Suprapubic skin (tissue), 4 donors: ENCODE measurements around the gene MOB1B. TPM values are rescaled to one million over a fixed set of nuclear protein-coding genes. Genes with fewer than 3 reads are reported as not detected.

Experiments
- DNase-seq, 2 donors: peaks; one replicate each; pipeline ENCODE4 v3.0.0-alpha.2; 2019; ENCODE audit warnings: low spot score in 2 of 2
- H3K27ac ChIP-seq: fragments of 200-600 bp; sonication (generic); one replicate; pipeline ENCODE4 v1.5.1; 2019
- H3K27me3 ChIP-seq: fragments of 200-600 bp; sonication (generic); one replicate; pipeline ENCODE4 v1.5.1; 2019
- H3K36me3 ChIP-seq: fragments of 200-600 bp; sonication (generic); one replicate; pipeline ENCODE4 v1.5.1; 2019
- H3K4me1 ChIP-seq: fragments of 200-600 bp; sonication (generic); one replicate; pipeline ENCODE4 v1.5.1; 2019
- H3K4me3 ChIP-seq: fragments of 200-600 bp; sonication (generic); one replicate; pipeline ENCODE4 v1.5.1; 2019; ENCODE audit warnings: mild to moderate bottlenecking
- H3K9me3 ChIP-seq: fragments of 200-600 bp; sonication (generic); one replicate; pipeline ENCODE4 v1.5.1; 2019
- EP300 ChIP-seq: sonication (generic); formaldehyde crosslinking; IDR thresholded peaks from one replicate; pipeline ENCODE4 v1.6.1; 2017; ENCODE audit warnings: antibody characterized with exemption
- POLR2A ChIP-seq, 2 donors: fragments of 450-650 bp; IDR thresholded peaks; one replicate each; pipeline ENCODE4 v1.6.1; 2017; ENCODE audit warnings: antibody characterized with exemption in 2 of 2, mild to moderate bottlenecking in 2 of 2, moderate library complexity in 2 of 2
- POLR2AphosphoS5 ChIP-seq, 3 donors: sonication (generic); formaldehyde crosslinking; IDR thresholded peaks; one replicate each; pipeline ENCODE4 v1.6.1; 2017; ENCODE audit warnings: antibody characterized with exemption in 3 of 3
- WGBS: methylation state at CpG from one replicate; pipeline ENCODE4 v1.1.5; 2018; 5-methylcytosine and 5-hydroxymethylcytosine counted together
- total RNA-seq, 4 donors: library from RNA; depleted of rRNA; stranded (reverse); fragments of >200 nt; gene quantifications; one replicate each; pipeline ENCODE4 v1.1.0, GENCODE V29; 2016
- TF ChIP-seq, protein P1 (sequence below), 2 donors: fragments of 200-600 bp in 1 of 2; fragments of 450-650 bp in 1 of 2; sonication (generic) in 1 of 2; IDR thresholded peaks; one replicate each; pipeline ENCODE4 v1.5.1; 2016 to 2019; ENCODE audit warnings: antibody characterized with exemption in 2 of 2, mild to moderate bottlenecking in 1 of 2, moderate library complexity in 1 of 2

MOB1B gene
- total RNA-seq, 4 donors from 2014 or later: 9.5 to 20.8 (median 15.0) TPM

DNA sequence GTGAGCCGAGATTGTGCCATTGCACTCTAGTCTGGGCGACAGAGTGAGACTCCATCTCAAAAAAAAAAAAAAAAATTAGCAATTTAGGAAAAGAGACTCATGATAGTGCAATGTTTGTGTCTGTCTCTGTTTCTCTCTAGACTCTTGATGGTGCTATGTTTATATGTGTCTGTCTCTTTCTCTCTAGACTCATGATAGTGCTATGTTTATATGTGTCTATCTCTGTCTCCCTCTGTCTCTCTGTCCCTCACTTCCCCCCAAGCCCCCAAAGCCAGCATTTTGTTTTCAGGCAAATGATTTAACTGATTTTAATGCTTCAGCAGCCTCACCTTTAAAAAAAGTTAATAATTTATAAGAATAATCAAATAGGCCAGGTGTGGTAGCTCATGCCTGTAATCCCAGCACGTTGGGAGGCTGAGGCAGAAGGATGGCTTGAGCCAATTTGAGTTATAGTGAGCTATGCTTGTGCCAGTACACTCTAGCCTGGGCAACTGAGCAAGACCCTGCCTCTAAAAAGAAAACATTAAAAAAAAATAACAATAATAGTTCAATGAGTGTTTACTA is 6.9 kb downstream of the MOB1B start:
- no peak for TF ChIP-seq POLR2AphosphoS5 (IDR thresholded peaks at IDR 0.05)
- TF ChIP-seq, protein P1, sequence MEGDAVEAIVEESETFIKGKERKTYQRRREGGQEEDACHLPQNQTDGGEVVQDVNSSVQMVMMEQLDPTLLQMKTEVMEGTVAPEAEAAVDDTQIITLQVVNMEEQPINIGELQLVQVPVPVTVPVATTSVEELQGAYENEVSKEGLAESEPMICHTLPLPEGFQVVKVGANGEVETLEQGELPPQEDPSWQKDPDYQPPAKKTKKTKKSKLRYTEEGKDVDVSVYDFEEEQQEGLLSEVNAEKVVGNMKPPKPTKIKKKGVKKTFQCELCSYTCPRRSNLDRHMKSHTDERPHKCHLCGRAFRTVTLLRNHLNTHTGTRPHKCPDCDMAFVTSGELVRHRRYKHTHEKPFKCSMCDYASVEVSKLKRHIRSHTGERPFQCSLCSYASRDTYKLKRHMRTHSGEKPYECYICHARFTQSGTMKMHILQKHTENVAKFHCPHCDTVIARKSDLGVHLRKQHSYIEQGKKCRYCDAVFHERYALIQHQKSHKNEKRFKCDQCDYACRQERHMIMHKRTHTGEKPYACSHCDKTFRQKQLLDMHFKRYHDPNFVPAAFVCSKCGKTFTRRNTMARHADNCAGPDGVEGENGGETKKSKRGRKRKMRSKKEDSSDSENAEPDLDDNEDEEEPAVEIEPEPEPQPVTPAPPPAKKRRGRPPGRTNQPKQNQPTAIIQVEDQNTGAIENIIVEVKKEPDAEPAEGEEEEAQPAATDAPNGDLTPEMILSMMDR (IDR thresholded peaks at IDR 0.05): no peak
- no peak for TF ChIP-seq EP300
- TF ChIP-seq POLR2A (IDR thresholded peaks at IDR 0.05): no peak
- H3K27me3 ChIP-seq: no peaks in the 10 kb centered on the region
- H3K9me3 ChIP-seq: no peaks in the 10 kb centered on the region
- WGBS: 86% methylated on average over 3 of the region's 3 CpGs
- H3K4me1 ChIP-seq: no peaks in the 10 kb centered on the region
- no peak for DNase-seq
- H3K27ac ChIP-seq: no peak overlapping the region
- H3K36me3 ChIP-seq: peaks cover 9% of the 10 kb centered on the region
- H3K4me3 ChIP-seq: no peak overlapping the region

DNA sequence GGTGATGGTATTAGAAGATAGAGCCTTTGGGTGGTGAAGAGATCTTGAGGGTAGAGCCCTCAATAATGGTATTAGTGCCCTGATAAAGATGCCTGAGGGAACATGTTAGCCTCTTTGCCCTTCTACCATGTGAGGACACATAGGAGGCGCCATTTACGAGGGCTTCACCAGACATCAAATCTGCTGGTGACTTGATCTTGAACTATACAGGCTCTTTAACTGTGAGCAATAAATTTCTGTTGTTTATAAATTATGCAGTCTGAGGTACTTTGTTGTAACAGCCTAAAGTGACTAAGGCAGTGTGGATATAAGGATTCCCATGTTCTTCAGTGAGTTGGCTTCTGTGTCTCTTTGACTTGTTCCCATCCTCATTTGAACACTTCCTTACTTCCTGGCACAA is 11.8 kb downstream of the MOB1B start:
- Histone ChIP-seq H3K36me3 (peaks cover 3% of the 10 kb centered on the region), H3K4me3 (no peak overlapping the region), H3K27ac (no peak overlapping the region), H3K27me3 (no peaks in the 10 kb centered on the region), H3K4me1 (no peaks in the 10 kb centered on the region), H3K9me3 (no peaks in the 10 kb centered on the region)
- TF ChIP-seq, protein P1 (IDR thresholded peaks at IDR 0.05): no peak
- TF ChIP-seq POLR2A (IDR thresholded peaks at IDR 0.05) (no peak), EP300 (no peak), POLR2AphosphoS5 (IDR thresholded peaks at IDR 0.05) (no peak)
- no peak for DNase-seq
- WGBS: 89% methylated on average over 2 of the region's 2 CpGs

DNA sequence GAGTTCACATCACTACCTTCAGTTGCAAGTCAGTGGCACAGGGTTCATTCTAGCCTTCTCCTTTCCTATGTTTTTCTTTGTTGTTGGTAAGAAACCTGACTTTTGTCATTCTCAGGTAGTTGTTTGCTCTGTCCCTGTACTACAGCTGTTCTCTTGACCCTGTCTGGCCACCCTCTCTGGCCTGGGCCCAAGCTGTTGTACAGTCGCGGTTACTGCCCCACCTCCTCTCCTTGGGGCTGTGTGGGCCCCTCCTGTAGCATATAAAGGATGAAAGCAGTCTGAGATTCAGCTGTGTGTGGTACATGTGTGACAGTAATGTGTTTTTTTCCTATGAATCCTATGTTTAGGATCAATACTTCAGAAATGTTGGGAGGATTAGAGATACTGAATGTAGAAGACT is 12.5 kb downstream of the MOB1B start:
- TF ChIP-seq EP300 (no peak), POLR2A (IDR thresholded peaks at IDR 0.05) (no peak), POLR2AphosphoS5 (IDR thresholded peaks at IDR 0.05) (no peak)
- TF ChIP-seq, protein P1 (IDR thresholded peaks at IDR 0.05): no peak
- no peak overlapping the region for H3K27ac ChIP-seq
- DNase-seq: no peak
- WGBS: 60% methylated on average over 2 of the region's 2 CpGs
- no peaks in the 10 kb centered on the region for H3K4me1 ChIP-seq
- no peak overlapping the region for H3K4me3 ChIP-seq
- peaks cover 3% of the 10 kb centered on the region for H3K36me3 ChIP-seq
- no peaks in the 10 kb centered on the region for H3K9me3 ChIP-seq
- H3K27me3 ChIP-seq: no peaks in the 10 kb centered on the region

DNA sequence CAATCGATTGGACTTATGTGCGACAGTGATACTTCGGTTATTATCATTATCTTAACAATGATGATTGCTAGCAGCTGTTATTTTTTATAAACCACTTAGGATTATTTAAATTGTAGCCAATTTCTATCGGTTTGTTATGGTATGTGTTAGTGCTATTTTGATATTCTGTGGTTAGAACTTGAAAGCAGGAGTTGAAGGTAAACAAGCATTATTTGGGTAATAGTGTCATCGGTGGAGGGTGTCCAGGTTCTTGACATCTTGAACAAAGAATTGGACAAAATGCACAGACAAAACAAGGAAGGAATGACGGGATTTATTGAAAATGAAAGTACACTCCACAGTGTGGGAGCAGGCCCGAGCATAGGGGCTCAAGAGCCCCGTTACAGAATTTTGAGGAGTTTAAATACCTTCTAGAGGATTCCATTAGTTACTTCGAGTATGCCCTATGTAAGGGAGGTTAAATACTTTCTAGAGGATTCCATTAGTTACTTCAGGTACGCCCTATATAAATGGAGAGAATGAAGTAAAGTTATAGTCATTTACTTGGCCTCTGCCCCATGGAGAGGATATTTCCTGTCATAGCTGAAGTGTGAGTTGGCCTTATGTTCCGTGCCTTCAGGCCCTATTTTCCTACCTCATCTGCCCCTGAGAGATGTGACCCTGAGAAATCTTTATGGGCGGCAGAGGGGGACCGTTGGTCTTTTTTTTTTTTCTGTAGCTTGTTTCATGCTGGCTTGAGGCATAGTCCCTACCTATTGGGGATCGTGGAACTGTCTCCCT is 13.1 kb downstream of the MOB1B start:
- H3K4me3 ChIP-seq: no peak overlapping the region
- H3K27ac ChIP-seq: no peak overlapping the region
- H3K9me3 ChIP-seq: no peaks in the 10 kb centered on the region
- WGBS: 87% methylated on average over 14 of the region's 14 CpGs
- no peak for DNase-seq
- H3K36me3 ChIP-seq: peaks cover 3% of the 10 kb centered on the region
- TF ChIP-seq POLR2A (IDR thresholded peaks at IDR 0.05) (no peak), POLR2AphosphoS5 (IDR thresholded peaks at IDR 0.05) (no peak)
- TF ChIP-seq, protein P1 (IDR thresholded peaks at IDR 0.05): no peak
- no peaks in the 10 kb centered on the region for H3K4me1 ChIP-seq
- no peaks in the 10 kb centered on the region for H3K27me3 ChIP-seq

DNA sequence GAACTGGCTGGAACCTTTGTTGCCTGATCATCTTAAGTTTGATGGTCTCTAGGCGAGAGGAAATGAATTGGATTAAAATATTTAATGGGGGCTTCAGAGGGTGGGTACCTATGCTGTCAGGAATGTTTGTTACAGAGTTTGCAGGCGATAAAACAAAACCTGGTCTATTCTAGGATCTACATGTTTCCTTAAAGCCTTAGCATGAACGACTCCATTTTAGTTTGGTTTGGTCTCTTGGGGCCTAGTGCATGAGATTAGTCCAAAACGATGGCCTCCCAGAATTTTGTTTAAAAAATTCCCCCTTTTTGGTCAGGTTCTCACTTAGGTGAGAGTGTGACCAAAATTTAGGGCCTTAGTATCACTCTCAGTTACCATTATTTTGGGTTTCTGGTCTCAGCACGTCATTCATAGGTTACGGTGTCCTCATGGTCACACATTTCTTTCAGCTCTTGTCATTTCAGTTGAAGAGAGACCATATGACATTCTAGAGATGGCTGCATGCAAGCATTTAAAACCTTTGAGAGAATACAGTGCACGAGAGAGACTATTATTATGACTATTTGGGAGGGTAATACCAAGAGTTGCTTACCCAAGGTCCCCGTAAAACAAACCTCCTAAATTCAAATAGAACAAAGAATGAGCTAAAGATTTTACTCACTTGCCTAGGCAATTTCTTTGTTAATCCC is 13.8 kb downstream of the MOB1B start:
- no peak overlapping the region for H3K4me3 ChIP-seq
- no peak overlapping the region for H3K27ac ChIP-seq
- 83% methylated on average over 8 of the region's 8 CpGs for WGBS
- no peaks in the 10 kb centered on the region for H3K27me3 ChIP-seq
- no peaks in the 10 kb centered on the region for H3K4me1 ChIP-seq
- H3K36me3 ChIP-seq: peaks cover 3% of the 10 kb centered on the region
- DNase-seq: no peak
- TF ChIP-seq, protein P1 (IDR thresholded peaks at IDR 0.05): no peak
- no peak for TF ChIP-seq POLR2A (IDR thresholded peaks at IDR 0.05)
- no peak for TF ChIP-seq POLR2AphosphoS5 (IDR thresholded peaks at IDR 0.05)
- TF ChIP-seq EP300: no peak
- no peaks in the 10 kb centered on the region for H3K9me3 ChIP-seq
